ENCODE results near the gene VMAC.
"Not testable (repeated sequence)": the region's sequence is repeated elsewhere in the genome, so short reads cannot be mapped to it uniquely, and the experiment has no call there.

The VMAC gene

DNA sequence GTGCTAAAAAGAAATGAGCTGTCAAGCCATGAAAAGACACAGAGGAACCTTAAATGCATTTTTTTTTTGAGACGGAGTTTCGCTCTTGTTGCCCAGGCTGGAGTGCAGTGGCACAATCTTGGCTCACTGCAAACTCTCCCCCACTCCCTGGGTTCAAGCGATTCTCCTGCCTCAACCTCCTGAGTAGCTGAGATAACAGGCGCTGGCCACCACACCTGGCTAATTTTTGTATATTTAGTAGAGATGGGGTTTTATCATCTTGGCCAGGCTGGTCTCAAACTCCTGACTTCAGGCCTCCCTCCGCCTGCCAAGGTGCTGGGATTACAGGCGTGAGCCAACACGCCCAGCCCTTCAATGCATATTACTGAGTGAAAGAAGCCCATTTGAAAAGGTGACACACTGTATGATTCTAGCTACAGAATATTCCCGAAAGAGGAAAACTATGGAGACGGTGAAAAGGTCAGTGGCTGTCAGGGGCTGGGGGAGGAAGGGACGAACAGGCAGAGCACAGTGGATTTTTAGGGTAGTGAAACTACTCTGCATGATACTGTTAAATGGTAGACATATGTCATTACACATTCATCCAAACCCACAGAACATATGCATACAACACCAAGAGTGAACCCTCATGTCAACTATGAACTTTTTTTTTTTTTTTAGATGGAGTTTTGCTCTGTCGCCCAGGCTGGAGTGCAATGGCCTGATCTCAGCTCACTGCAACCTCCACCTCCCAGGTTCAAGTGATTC is 20.4 kb upstream of the VMAC start:
- not testable (repeated sequence) for DNase-seq (ENCODE audit: low spot score)

GRCh38 chr19:5889288-5889971 is 15.2 kb upstream of the VMAC start:
- no peak for DNase-seq (ENCODE audit: low spot score)

- DNase-seq (ENCODE audit: low spot score) = no peak
Observed at GRCh38 chr19:5890099-5890498, 14.6 kb upstream of the VMAC start.

GRCh38 chr19:5891572-5891937 is 13.1 kb upstream of the VMAC start:
- DNase-seq (ENCODE audit: low spot score) = no peak

- DNase-seq (ENCODE audit: low spot score) = peak; percentile 81
Observed at GRCh38 chr19:5891938-5892771, 12.5 kb upstream of the VMAC start.

GRCh38 chr19:5892772-5893275 is 11.8 kb upstream of the VMAC start:
- DNase-seq (ENCODE audit: low spot score) = no peak

- no peak for DNase-seq (ENCODE audit: low spot score)
Observed at GRCh38 chr19:5893296-5893903, 11.3 kb upstream of the VMAC start.

DNA sequence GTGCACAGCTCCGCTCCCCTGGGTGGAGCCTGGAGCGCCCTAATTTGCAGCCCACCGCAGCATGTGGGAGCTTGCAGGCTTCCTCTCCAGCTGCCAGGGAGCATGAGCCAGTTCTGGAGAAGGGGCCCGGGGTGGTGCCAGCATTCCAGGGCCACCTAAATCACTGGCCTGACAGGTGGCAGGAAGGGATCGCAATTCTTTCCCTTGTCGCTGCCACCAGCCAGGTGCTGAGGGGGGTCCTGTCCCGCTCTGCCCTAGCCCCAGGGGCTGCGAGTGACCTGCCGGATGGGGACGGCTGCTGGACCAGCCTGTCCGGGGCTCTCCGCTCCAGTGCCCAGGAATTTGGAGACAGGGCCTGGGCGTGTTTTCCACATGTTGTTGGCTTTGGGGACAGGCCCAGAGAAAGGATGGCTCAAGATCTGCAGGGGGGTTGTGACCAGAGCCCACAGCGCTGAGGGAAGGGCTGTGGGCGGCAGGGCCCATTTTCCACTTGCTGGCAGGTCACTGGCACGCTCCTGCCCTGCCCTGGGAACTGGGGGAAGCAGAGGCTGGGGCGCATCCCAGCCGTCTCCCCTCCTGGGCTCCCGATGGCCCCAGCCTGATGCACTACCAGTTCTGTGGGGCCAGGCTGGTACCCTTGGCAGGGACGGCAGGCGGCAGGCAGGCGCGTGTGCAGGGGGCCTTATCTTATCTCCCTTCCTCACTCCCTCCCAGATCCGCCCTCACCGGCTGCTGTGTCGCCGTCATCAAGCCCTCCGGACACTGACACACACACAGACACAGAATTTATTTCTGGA is 10.6 kb upstream of the VMAC start:
- DNase-seq (ENCODE audit: low spot score) = no peak

- no peak for DNase-seq (ENCODE audit: low spot score)
Observed at GRCh38 chr19:5894704-5895349, 9.8 kb upstream of the VMAC start.

DNA sequence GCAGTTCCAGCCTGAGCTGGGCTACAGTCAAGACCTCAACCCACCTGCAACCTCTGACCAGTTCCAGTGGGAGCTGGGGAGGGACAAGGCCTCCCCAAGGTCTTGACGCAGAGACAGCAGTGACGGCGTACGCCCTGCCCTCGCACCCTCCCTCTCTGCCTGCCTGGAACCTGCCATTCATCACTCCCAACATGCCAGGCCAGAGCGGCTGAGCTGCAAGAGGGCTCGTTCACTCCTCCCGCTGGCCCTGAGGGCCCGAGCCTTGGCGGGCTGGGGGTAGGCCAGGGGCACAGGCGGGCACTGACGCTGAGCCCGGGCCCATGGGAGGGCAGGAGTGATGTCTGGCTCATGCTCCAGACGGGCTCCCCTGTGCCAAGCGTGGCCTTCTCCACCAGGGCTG is 9.3 kb upstream of the VMAC start:
- no peak for DNase-seq (ENCODE audit: low spot score)

DNA sequence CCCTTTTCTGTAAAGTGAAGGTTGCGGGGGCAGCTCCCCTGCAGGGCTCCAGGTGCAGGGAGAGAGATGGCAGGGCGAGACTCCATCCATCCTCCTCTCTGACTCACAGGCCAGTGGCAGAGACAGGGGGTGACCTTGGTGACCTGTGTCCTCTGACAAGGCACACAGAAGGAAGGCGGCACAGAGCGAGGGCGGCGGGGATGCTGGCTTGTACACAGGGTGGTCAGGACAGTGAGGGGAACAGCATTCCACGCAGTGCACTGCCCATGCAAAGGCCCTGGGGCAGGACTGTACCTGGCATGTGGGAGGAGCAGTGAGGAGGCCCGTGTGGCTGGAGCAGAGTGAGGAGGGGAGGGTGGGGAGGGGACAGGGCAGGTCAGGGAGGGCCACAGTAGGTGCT is 8.8 kb upstream of the VMAC start:
- DNase-seq (ENCODE audit: low spot score) = no peak

- no peak for DNase-seq (ENCODE audit: low spot score)
Observed at GRCh38 chr19:5896365-5897076, 8.2 kb upstream of the VMAC start.

DNA sequence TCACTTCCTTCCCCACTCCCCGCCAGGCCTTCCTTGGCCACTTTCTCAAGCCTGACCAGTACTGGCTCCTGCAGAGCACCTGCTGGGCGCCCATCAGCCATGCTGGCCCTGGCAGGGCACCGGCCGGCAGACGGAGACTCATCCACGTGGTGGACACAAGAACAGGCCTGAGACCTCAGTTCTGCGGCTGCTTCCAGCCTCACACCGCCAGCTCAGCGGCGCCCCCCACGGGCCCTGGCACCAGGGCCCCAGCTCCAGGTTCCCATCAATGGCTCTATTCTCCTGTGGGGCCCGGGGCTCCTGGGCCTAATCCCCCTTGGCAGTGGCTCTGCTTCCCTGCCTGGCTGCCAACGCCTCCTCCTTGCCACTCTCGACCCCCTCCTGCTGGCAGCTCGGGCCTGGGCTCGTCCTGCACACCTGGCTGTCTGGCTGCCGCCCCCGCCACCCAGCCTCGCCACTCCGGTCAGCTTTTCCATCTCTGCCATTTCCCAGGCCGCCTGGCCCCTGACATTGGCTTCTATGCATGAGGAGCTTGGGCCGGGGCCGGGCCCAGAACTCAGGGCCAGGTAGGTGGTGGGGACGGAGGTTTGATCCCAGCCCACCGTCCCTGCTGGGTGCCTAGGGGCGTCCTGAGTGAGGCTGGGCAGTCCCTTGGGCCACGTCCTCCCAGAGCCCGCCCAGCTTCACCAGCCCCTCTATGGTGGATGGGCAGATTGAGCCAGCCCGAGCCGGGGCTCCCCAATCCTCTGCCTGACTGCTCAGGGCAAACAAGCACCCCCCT is 7.3 kb upstream of the VMAC start:
- no peak for DNase-seq (ENCODE audit: low spot score)

GRCh38 chr19:5899728-5900526 is 4.7 kb upstream of the VMAC start:
- DNase-seq (ENCODE audit: low spot score) = no peak

GRCh38 chr19:5900976-5901375 is 3.7 kb upstream of the VMAC start:
- no peak for DNase-seq (ENCODE audit: low spot score)

DNA sequence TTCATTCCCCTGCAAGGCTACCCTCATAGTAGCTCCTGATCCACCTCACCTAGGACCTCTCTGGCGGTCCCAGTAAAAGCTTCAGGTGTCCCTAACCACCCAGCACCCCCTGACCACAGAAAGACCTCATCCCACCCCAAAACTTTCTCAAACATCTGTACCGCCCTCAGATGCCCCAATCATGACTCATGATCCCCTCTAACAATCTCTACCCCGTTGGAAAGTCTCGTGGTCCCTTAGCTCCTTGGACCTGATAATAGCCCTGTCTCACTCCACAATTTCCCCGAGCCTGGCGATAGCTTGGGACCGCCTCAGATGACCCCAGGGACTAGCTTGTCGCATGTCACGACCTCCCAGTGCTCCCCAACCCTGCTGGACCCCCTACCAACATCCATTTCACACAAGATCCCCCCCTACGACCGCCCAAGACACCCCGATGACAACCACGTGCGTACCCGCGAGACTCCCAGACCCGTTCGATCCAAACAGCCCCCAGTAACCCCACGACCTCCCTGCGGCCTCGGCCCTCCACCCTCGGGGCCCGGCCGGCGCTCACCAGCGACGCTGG is 1.5 kb upstream of the VMAC start:
- no peak for DNase-seq (ENCODE audit: low spot score)

DNA sequence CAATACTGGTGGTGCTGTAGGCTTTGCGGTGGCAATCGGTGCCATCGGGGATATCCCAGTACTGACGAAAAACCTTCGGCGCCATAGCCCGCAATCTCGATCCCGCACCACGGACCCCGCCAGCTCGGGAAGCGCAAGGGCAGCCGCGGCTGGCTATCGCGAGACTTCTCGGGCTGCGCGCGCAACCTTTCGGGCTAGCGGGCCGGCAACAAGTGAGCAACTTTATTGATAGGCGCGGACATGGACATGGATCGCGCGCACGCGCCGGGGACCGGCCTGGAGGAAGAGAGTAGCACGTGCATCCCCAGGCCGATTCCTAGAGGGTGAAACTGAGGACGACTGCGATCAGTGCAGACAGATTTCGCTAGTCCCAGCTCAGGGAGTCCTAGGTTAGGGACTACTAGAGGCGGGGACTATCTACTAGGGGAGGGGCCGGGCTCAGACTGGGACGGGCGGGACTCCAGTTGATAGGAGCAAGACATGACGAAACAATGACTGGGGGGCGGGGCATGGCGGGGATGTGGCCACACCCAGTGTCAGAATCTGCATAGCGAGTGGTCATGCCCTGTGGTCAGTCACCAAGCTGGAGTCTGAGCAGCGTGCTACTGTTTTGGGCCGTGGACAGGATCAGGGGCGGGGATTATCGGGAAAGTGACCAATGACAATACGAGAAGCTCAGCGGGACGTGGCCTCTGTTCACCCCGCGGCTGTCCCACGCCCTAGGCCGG is 884 bp upstream of the VMAC start, which contains the start of gene NDUFA11:
Gene NDUFA11 (minus strand): TSS at position 167 of the 728 bp plus-strand sequence. CDS start 82 bp downstream, at position 85.
- peak; percentile 95 for DNase-seq (ENCODE audit: low spot score)

Measured in D341Med (cell line).